Skeletal muscle satellite cell (primary cell): ENCODE results near the gene POFUT2. TPM values are rescaled to one million over a fixed set of nuclear protein-coding genes. Genes with fewer than 3 reads are reported as not detected.
A peak's percentile ranks its signal among the peaks of the same experiment; 100 is the strongest.

Experiments
- H3K27me3 ChIP-seq: 2 replicates; pipeline ENCODE4 v1.7.0; 2013; ENCODE audit warnings: low read length; ENCODE audit not compliant: control insufficient read depth, insufficient read depth
- H3K36me3 ChIP-seq: 2 replicates; pipeline ENCODE4 v1.7.0; 2013; ENCODE audit warnings: mild to moderate bottlenecking, control low read depth, low read length; ENCODE audit not compliant: insufficient read depth
- H3K4me1 ChIP-seq: 2 replicates; pipeline ENCODE4 v1.7.0; 2013; ENCODE audit warnings: low read length; ENCODE audit not compliant: control insufficient read depth, insufficient read depth
- H3K4me2 ChIP-seq: 2 replicates; pipeline ENCODE4 v1.7.0; 2013; ENCODE audit warnings: mild to moderate bottlenecking, low read length
- H3K4me3 ChIP-seq: 2 replicates; pipeline ENCODE4 v1.7.0; 2013; ENCODE audit warnings: low read length
- H3K9ac ChIP-seq: 2 replicates; pipeline ENCODE4 v1.7.0; 2013; ENCODE audit warnings: mild to moderate bottlenecking, low read depth, low read length, moderate library complexity
- H3K9me3 ChIP-seq: replicated peaks from 2 replicates; pipeline ENCODE4 v1.7.0; 2013; ENCODE audit warnings: mild to moderate bottlenecking, control low read depth, low read length
- total RNA-seq: library from RNA; depleted of rRNA; stranded (reverse); fragments of >200 nt; gene quantifications from 2 replicates; pipeline ENCODE4 v1.2.3, GENCODE V29; 2012; rRNA removed

POFUT2 gene, protein sequence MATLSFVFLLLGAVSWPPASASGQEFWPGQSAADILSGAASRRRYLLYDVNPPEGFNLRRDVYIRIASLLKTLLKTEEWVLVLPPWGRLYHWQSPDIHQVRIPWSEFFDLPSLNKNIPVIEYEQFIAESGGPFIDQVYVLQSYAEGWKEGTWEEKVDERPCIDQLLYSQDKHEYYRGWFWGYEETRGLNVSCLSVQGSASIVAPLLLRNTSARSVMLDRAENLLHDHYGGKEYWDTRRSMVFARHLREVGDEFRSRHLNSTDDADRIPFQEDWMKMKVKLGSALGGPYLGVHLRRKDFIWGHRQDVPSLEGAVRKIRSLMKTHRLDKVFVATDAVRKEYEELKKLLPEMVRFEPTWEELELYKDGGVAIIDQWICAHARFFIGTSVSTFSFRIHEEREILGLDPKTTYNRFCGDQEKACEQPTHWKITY
- 16.4 and 18.0 TPM in 2 replicates for total RNA-seq

DNA sequence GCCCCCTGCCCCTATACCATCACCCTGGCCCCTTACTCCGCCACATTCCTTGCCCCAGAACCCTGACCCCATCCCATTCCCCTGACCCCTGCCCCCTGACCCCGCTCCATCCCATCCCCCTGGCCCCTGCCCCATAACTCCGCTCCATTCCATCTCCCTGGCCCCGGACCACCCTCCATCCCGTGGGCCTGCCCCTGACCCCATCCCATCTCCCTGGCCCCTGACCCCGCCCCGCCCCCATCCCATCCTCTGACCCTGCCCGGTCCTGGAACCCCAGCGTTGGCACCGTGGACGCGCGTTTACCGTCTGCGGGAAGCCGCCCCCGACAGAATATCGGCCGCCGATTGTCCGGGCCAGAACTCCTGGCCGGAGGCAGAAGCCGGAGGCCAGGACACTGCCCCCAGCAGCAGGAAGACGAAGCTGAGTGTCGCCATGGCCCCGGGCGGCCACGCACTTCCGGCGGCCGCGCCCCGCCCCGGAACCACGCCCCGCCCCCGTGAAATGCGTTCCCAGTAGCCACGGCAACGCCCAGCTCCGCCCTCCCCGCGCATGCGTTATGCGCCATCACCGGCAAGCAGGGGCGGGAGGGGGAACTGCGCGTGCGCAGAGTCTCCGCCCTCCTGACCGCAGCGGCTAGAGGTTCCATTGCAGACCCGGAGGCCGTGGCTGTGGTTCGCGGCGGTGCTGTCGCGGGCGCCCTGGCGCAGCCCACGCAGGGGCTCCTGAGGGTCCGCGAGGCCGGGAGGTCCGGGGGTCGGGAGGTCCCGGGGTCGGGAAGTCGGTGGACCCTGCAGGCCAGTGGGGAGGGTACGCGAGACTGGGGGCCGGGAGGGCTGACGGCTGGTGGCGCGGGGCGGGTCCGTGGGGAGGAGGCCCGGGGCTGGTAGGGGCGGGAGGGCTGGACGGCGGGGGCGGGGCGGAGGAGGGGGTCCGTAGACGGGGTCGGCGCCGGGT, at the start of gene POFUT2:
POFUT2 (minus strand) TSS at position 458 of the 954 bp plus-strand sequence; CDS start at position 434, 24 bp downstream.
- H3K4me2 ChIP-seq = peak within 1 kb of the TSS; percentile 95
- H3K9ac ChIP-seq = peak within 1 kb of the TSS; percentile 88
- H3K36me3 ChIP-seq = peaks cover 30% of the 10 kb centered on the region
- peak within 1 kb of the TSS; percentile 95 for H3K4me3 ChIP-seq
- no peaks in the 10 kb centered on the region for H3K9me3 ChIP-seq
- no peaks in the 10 kb centered on the region for H3K27me3 ChIP-seq
- peaks cover 14% of the 10 kb centered on the region for H3K4me1 ChIP-seq

DNA sequence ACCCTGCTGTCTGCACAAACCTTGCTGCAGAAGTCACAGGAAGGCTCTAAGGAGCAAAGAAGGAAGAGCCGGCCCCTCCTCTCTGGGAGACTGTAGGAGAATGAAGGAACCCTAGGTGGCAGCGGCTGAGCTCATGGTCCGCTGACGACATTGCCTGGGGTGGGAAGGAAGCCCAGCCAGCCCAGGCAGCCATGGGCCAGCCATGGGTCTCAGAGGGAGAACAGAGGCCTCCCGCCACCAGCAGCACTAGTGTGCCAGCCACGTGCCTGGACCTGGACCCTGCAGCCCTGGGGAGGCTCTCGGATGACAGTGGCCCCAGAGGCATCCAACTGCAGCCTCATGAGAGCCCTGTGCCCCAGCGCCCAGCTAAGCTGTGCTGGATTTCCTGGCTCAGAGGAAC, 49.2 kb upstream of the POFUT2 start:
- no peaks in the 10 kb centered on the region for H3K36me3 ChIP-seq
- no peak overlapping the region for H3K4me2 ChIP-seq
- peaks cover 20% of the 10 kb centered on the region for H3K27me3 ChIP-seq
- no peak overlapping the region for H3K4me3 ChIP-seq
- no peaks in the 10 kb centered on the region for H3K4me1 ChIP-seq
- no peaks in the 10 kb centered on the region for H3K9me3 ChIP-seq
- H3K9ac ChIP-seq = no peak overlapping the region

DNA sequence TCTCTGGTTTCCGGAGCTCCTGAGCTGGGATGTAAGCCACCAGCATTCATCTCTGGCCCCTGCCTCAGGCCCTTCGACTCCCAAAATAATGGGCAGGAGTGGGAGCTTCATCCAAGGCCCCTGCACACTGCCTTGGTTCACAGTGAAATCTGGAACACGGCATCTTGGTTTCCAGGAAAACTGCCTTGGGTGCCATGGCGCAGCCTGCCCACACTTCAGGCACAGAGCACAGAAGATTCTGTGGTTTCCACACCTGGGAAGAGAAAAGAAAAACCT, 48.8 kb upstream of the POFUT2 start:
- Histone ChIP-seq H3K4me1 (no peaks in the 10 kb centered on the region), H3K4me3 (no peak overlapping the region), H3K9ac (no peak overlapping the region), H3K9me3 (no peaks in the 10 kb centered on the region), H3K4me2 (no peak overlapping the region), H3K27me3 (peaks cover 20% of the 10 kb centered on the region), H3K36me3 (no peaks in the 10 kb centered on the region)

DNA sequence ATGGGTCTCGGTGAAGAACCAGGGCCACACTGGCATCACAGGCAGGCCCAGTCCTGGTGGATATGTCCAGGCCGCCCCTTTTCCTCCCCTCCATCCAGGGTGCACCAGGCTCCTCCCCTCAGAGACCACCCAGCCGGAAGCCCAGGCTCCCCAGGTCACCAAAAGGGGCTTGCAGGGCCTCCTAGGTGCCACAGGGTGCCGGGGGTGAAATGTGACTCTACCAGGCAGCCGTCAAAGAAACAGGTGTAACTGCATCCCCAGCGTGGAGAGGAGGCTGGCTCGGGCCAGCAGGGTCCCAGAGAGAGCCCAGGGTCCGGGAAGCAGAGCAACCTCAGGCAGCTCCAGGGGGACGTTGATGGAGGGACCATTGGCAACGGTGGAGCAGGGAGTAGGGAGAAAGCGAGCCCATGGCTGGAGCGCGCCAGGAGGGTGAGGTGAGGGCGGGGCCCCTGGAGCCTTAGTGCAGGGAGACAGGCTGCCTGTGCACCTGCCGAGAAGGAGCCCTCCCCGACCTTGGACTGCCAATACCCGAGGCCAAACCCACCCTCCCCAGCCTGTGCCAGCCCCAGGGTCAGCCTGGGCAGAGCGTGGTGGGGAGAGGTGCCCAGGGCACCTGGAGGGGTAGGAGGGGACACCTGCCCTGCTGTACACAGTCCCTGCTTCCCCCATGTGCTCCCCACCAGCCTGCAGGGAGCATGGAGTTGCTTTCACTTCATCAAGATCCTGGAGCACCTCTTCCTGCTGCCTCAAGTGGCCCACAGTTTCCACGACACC, 48.3 kb upstream of the POFUT2 start:
- H3K9me3 ChIP-seq = no peaks in the 10 kb centered on the region
- H3K4me2 ChIP-seq = no peak overlapping the region
- H3K36me3 ChIP-seq = no peaks in the 10 kb centered on the region
- no peaks in the 10 kb centered on the region for H3K4me1 ChIP-seq
- peaks cover 20% of the 10 kb centered on the region for H3K27me3 ChIP-seq
- H3K4me3 ChIP-seq = no peak overlapping the region
- H3K9ac ChIP-seq = no peak overlapping the region

DNA sequence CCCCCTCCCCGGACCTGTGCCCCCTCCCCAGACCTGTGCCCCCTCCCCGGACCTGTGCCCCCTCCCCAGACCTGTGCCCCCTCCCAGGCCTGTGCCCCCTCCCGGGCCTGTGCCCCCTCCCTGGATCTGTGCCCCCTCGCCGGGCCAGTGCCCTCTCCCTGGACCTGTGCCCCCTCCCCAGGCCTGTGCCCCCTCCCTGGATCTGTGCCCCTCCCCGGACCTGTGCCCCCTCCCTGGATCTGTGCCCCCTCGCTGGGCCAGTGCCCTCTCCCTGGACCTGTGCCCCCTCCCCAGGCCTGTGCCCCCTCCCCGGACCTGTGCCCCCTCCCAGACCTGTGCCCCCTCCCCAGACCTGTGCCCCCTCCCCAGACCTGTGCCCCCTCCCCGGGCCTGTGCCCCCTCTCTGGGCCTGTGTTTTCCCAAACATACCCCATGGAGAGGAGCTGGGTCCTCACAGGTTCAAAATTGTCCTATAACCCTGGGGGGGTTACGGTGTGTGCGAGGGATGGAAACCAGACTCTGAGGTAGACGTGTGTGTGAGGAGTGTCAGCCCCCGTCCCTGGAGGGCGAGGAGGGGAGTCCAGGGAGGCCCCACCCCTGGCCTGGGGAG, 47.6 kb upstream of the POFUT2 start:
- Histone ChIP-seq H3K27me3 (peaks cover 20% of the 10 kb centered on the region), H3K4me2 (no peak overlapping the region), H3K4me1 (peaks cover 6% of the 10 kb centered on the region), H3K36me3 (no peaks in the 10 kb centered on the region), H3K9me3 (no peaks in the 10 kb centered on the region), H3K9ac (no peak overlapping the region), H3K4me3 (no peak overlapping the region)

DNA sequence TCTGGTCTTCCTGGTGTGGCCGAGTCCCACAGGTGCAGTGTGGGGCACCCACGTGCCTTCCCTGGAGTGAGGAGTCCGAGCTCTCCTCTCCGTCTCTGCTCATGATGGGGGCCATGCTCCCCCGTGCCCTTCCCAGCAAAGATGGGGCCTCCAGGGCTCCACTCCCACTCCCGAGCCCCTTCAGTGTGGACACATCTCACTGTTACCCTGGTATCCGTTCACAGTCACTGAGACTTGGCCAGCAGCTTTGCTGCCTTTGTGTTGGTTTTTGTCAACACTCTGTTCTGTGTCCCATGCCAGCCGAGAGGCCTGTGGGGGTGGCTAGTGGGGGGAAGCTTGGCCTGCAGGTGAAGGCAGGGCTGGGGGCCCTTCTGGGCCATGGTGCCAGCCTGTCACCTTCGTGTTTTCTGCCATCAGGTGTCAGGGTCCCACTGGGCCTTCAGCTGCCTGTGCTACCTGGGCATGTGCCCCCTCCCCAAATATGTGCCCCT, 46.9 kb upstream of the POFUT2 start:
- H3K4me1 ChIP-seq = peaks cover 12% of the 10 kb centered on the region
- no peak overlapping the region for H3K4me2 ChIP-seq
- H3K4me3 ChIP-seq = no peak overlapping the region
- H3K9me3 ChIP-seq = no peaks in the 10 kb centered on the region
- no peaks in the 10 kb centered on the region for H3K36me3 ChIP-seq
- no peak overlapping the region for H3K9ac ChIP-seq
- H3K27me3 ChIP-seq = peaks cover 20% of the 10 kb centered on the region

DNA sequence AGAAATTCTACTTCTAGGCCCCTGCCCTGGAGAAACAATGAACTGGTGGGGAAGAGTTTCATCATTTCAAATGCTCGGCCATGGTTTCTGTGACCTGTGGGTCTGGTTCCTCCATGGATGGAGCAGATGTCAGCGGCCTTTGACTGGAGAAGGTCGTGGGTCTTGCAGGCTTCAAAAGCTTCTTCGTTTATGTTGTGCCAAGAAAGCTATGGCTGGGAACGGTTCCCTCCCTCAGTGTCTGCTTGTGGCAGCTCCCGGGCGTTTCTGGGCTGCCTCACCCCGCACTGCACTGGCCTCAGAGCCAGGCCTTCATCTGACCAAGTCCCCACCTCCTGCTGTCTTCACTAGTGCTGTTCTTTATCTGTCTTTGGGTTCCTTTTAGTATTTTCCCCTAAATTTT, 46.4 kb upstream of the POFUT2 start:
- Histone ChIP-seq H3K4me2 (no peak overlapping the region), H3K27me3 (peaks cover 20% of the 10 kb centered on the region), H3K9me3 (no peaks in the 10 kb centered on the region), H3K9ac (no peak overlapping the region), H3K36me3 (no peaks in the 10 kb centered on the region), H3K4me3 (no peak overlapping the region), H3K4me1 (peaks cover 16% of the 10 kb centered on the region)

DNA sequence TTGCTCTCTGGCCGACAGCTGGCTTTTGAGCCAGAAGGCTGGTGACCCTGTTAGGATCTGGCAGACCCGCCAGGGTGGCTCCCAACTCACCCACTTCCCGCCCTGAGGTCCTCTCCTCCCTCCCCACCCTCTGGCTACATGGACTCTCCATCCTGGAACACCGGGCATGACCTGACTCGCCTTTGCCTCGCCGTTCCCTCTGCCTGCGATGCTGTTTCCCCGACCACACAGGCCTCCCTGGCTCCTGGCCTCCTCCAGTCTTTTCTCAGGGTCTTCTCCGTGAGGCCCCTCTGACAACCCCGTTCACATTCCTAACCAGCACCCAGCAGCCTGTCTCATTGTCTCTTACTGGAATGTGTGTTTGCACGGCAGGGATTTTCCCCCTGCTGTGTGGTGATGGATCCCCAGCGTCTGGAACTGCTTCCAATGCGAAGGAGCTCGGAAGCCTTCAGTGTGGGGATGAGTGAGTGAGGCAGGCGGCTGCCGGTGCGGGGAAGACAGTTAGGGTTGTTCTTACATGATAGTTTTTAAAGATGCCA, 46.0 kb upstream of the POFUT2 start:
- Histone ChIP-seq H3K4me1 (peaks cover 16% of the 10 kb centered on the region), H3K9ac (no peak overlapping the region), H3K4me3 (no peak overlapping the region)

DNA sequence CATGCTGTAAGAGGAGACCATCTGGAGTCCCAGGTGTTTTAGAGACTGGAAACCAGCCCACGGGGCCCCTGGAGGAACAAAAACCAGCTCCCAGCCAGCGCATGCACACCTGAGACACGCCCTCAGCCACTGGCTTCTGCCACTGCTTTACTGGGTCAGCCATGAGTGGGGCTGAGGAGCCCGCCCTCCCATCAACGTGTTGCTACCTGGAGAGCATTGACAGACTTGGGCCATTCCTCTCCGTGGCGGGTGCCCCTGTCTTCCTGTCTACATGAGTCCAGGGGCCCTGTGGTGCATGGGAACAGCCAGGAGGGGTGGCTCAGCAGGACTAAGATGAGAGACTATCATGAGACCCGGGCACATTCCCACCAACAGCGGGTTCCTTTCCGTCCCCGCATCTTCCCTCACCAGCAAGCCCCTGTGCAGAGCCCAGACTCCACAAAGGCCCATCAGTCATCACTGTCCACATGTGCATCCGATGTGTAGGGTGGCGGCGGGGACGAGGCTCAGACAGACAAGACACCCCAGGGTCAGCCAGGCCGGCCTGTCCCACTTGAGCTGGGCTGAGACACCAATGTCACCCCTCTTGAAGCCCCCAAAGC, 45.4 kb upstream of the POFUT2 start:
- Histone ChIP-seq H3K9ac (no peak overlapping the region), H3K9me3 (no peaks in the 10 kb centered on the region), H3K36me3 (no peaks in the 10 kb centered on the region), H3K4me1 (peaks cover 16% of the 10 kb centered on the region), H3K27me3 (peaks cover 14% of the 10 kb centered on the region), H3K4me3 (no peak overlapping the region), H3K4me2 (no peak overlapping the region)

More for the DNA sequence above, 46.0 kb upstream of the POFUT2 start:
- H3K9me3 ChIP-seq = no peaks in the 10 kb centered on the region
- H3K4me2 ChIP-seq = no peak overlapping the region
- peaks cover 19% of the 10 kb centered on the region for H3K27me3 ChIP-seq
- H3K36me3 ChIP-seq = no peaks in the 10 kb centered on the region

DNA sequence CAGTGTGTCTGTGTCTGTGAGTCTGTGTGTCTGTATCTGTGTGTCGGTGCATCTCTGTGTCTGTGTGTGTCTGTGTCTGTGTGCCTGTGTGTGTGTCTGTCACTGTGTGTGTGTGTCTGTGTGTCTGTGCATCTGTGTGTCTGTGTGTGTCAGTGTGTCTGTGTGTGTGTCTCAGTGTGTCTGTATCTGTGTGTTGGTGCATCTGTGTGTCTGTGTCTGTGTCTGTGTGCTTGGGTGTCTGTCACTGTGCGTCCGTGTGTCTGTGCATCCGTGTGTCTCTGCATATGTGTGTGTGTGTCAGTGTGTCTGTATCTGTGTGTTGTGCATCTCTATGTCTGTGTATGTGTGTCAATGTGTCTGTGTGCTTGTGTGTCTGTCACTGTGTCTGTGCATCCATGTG, 44.7 kb upstream of the POFUT2 start:
- Histone ChIP-seq H3K27me3 (peaks cover 11% of the 10 kb centered on the region), H3K9ac (no peak overlapping the region), H3K4me3 (no peak overlapping the region), H3K9me3 (no peaks in the 10 kb centered on the region), H3K36me3 (no peaks in the 10 kb centered on the region), H3K4me1 (peaks cover 16% of the 10 kb centered on the region), H3K4me2 (no peak overlapping the region)
